Measurements from ENCODE around the gene TBX4.

GRCh38 chr17:61481421-61481820 is 29.2 kb downstream of the TBX4 start:
- TF ChIP-seq GTF3A (CRISPR knock-in tag; conservative IDR thresholded peaks at IDR 0.05), result no peak
- no peak for TF ChIP-seq ARNT (IDR thresholded peaks at IDR 0.05)
- no peak for TF ChIP-seq ZNF292 (CRISPR knock-in tag; IDR thresholded peaks at IDR 0.05; ENCODE audit: borderline replicate concordance, low read depth)
- TF ChIP-seq POLR2AphosphoS5 (IDR thresholded peaks at IDR 0.05; ENCODE audit: low read depth, low read length), result no peak
- no peak for TF ChIP-seq CTCF (CRISPR knock-in tag; IDR thresholded peaks at IDR 0.05)
- no peak for TF ChIP-seq ZBTB1 (CRISPR knock-in tag; IDR thresholded peaks at IDR 0.05; ENCODE audit: borderline replicate concordance)
- TF ChIP-seq TFE3 (CRISPR knock-in tag; IDR thresholded peaks at IDR 0.05), result no peak
- TF ChIP-seq CCAR2 (optimal IDR thresholded peaks at IDR 0.05; ENCODE audit: low read depth, low read length), result no peak
- TF ChIP-seq ZBTB8A (CRISPR knock-in tag; IDR thresholded peaks at IDR 0.05; ENCODE audit: borderline replicate concordance, low read depth), result no peak
- no peak for TF ChIP-seq ZFP82 (CRISPR knock-in tag; IDR thresholded peaks at IDR 0.05; ENCODE audit: borderline replicate concordance)

Data from HepG2 (cell line).